HG02981 (cell line): ENCODE measurements around the gene GSG1.
"Not testable (repeated sequence)": the region's sequence is repeated elsewhere in the genome, so short reads cannot be mapped to it uniquely, and the experiment has no call there.

Experiments
- ATAC-seq: cut with Tn5 transposase; IDR thresholded peaks from one replicate; pipeline ENCODE4 v1.9.1; 2021; ENCODE audit warnings: mild to moderate bottlenecking, moderate library complexity; ENCODE audit not compliant: unreplicated experiment

GSG1 gene

DNA sequence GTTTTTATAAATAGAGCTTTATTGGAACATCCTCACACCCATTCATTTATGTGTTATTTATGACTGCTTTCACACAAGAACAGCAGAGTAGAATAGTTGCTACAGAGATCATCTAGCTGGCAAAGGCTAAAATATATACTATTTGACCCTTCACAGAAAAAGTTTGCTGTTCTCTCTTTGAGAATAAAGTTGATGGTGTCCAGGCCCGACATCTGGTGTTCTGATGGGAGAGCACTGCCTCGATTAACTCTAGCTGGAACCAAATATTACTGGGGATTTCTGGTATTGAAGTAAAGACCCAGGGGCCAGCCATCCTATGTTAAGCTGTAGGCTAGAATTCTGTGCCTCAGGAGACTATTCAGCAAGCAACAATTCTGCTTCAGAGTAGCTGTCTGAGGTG, 37.5 kb downstream of the GSG1 start:
- ATAC-seq: no peak

GRCh38 chr12:13062669-13063068, 40.8 kb downstream of the GSG1 start:
- no peak for ATAC-seq

DNA sequence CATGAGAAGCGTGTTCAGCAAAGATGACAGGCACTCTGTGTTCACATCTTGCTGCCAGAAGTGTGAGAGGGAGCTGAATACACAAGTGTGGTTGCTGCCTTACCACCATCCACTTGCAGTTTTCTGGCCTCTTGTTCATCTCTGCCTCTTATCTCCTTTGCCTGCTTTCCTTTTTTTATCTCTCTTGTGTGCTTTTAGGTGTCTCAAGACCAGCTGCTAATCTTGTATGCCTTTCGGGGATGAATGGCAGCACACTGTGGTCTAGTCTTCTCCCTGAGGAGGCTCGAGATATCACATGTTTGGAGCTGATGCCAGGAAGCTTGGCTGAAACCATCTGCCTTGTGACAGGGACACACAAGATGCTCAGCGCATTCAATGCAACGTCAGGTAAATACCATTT, 42.1 kb downstream of the GSG1 start:
- ATAC-seq: no peak

- no peak for ATAC-seq
Observed at GRCh38 chr12:13060581-13060980, 42.9 kb downstream of the GSG1 start.

DNA sequence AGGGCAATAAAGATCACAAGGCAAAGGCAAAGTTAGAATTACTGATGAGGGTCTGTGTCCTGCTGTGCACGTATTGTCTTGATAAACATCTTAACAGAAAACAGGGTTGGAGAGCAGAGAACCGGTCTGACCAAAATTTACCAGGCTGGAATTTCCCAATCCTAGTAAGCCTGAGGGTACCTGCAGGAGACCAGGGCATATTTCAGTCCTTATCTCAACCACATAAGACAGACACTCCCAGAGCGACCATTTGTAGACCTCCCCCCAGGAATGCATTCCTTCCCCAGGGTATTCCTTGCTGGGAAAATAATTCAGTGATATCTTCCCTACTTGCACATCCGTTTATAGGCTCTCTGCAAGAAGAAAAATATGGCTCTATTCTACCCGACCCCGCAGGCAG, 49.9 kb downstream of the GSG1 start:
- ATAC-seq: not testable (repeated sequence)

- ATAC-seq: no peak
Observed at GRCh38 chr12:13052421-13052820, 51.0 kb downstream of the GSG1 start.

DNA sequence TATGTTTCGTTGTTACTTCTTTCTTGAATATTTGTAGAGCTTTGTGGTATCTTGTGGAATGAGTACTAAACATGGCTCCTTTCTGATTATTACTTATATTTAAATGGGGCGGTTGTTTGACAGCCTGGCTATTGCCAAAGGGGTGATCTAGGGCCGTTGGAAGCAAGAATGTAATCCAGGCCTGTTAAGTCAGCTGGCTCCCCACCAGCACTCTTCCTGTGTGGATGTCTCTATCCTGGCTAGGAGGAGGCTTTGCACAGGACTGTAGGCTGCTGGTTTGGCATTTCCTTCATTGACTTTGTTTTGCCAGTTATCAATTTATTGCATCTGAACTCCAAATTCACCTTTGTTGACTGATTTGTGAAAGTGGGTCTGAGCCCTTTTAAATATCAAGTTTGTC, 53.7 kb downstream of the GSG1 start:
- no peak for ATAC-seq

DNA sequence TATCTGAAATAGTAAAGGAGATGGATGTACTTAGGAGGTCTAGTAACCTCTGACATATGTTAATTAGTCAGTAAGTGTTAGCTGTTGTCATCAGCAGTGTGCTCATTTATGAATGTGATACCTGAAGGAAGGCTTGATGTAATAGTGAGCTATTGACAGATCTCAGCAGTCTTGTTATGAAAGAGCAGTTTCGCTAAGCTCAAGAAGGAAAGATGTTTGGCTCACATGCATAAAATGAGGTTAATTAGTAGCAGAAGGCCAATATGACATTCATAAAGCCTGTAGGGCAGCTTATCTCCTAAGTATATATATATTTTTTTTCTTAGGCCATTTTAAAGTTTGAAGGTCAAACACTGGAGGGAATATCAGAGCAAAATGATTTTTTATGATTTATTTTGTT, 56.5 kb downstream of the GSG1 start:
- peak; percentile 63 for ATAC-seq

DNA sequence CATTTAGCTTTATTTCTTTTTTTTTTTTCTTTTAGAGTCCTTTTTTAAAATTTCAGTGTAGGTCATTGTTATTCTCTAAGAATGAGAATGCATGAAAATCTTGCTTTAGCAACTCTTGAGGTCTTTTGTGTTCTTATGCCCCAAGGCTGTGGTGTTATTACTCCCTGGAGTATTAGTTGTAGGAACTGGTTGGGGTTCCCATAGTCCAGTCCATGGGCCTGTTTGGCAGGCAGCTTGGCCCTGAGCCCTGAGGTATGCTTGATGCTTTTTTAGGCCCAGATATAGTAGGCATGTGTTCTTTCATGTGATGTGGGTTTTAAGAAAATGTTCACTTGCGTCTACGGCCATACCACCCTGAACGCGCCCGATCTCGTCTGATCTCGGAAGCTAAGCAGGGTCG, 57.7 kb downstream of the GSG1 start:
- no peak for ATAC-seq

DNA sequence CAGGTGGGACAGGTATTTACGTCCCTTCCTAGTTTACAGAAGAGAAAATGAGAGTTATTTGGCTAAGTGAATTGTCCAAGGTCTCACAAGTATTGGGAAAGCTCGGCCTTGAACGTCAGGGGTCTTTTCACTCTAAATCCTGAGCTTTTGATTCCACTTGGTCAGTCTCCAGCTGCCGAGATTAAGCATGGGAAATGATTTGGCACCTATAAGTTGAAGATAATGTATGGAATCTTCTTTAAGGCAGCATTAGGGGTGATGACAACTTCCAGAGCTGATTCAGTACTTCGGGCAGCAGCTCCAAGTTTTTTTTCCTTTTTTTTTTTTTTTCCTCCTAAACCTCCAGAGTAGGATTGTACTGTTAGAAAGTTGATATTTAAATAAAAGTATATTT, 58.6 kb downstream of the GSG1 start:
- ATAC-seq: no peak

DNA sequence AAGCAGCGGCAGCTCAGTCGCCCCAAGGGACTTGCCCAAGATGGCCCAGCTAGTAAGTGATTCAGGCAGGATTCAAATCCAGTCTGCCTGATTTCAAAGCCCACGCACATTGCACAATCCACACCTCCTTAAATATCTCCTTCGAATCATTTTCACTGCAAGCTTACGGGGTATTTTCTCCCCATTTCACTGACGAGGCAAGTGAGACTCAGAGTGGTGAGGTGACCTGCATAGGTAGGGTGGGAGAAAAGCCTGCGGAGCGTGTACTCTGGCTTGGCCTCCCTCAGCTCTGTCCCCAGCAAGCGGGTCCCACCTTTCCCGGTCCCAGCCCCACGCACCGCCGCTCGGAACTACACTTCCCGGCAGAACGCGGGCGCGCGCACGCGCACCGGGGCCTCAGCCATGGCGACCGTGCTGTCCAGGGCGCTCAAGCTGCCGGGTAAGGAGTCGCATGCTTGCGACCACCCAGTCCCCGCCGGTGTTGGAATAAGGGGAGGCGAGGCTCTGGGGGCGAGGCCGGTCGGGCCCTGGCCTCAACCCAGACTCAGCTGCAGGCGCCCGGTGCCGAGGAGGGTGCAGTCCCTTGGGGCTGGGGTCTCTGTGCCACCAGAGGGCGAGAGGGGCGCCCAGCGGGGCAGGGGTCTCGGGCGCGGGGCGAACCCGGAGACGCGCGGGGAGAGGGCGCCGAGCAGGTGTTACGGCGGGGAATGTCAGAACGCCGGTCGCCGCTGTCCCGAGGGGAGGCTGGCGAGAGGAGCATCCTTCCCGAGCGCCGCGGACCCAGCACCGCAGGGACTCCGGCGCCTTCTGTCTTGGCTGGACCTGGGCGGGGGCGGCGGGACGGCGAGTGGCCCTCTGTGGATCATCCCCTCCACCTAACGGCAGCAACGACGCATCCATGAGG, 59.2 kb downstream of the GSG1 start, which contains the start of gene FAM234B:
Gene FAM234B, plus strand, starts transcription at position 380 of the 904 bp plus-strand sequence. Its CDS starts 23 bp downstream, at position 403.
- ATAC-seq: peak; percentile 77

DNA sequence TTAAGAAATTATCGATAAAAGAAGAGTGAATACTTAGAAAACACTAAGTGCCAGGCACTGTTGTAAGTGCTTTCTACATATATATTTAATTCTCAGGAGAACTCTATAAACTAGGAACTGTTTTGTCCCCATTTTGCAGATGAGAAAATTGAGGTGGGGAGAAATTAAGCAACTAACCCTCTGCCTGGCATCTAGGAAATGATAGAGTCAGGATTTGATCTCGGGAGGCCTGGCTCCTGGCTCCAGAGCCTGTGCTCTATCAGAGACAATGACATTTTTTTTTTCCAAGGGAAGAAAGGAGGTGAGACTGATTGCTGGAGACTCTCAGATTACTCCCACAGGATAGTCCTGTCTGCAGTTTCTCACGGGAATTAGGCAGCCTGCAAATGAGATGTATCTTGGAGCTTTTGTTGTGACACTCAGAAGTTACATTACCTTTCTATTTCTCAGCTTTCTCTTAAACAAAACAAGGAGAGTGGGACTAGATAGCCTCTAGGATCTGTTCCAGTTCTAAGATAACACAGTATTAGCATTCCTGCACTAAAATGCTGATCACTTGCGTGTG, 60.7 kb downstream of the GSG1 start:
- no peak for ATAC-seq

GRCh38 chr12:13041224-13041623, 62.2 kb downstream of the GSG1 start:
- ATAC-seq: no peak

DNA sequence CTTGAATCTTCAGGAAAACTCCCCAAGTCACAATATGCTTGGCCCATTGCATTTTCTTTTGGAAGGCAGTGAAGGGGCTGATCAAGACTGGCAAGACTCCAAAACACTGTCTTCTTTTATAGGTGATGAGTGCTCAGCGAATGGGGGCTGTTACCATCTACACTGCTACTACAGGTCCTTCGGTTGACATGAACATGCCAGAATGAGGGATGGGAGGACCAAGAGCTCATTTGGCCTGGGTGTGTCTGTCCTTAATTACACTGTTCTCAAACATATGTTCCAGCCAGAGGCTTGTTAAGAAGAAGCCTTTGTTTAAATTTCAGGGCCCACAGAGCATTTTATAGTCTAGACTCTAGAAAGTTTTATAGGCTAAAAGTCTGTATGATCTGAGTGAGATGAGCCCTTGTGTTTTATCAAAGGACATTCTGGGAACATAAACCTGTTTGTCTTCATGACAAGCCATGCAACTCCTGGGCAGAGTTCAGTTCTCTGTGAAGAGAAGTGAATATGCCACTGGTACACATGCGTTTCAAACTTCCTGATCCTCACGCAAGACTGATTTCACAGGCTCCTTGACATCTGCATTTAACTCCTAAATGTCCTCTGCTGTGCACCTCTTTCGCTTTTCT, 64.0 kb downstream of the GSG1 start:
- ATAC-seq: no peak

DNA sequence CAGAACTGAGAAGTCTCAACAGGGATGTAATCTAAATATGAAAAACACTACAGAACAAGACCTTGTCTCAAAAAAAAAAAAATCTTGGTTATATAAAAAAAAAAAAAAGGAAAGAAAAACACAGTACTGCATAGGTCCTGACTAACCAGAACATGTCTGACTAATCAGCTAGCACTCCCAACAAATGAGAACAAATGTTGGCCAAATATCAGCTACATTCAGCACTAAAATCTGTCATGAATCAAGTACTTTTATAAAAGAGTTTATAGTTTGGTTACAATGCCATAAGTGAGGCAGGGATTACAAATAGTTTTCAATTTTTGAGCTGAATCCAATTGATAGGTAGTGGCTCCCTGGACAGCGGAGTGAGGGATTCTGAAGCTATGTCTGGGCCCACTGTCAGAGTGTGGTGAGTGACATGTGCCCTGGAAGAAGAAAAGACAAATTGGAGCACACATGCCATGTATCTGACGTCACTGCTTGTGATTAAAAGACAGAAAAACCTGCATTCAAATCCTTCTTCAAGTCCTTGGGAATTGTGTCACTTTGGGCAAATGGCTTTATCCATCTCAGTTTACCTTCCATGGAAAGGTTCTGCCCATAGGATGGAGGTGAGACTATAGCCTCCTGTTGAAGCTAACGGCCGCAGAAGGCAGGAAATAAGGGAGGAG, 64.8 kb downstream of the GSG1 start:
- ATAC-seq: no peak

DNA sequence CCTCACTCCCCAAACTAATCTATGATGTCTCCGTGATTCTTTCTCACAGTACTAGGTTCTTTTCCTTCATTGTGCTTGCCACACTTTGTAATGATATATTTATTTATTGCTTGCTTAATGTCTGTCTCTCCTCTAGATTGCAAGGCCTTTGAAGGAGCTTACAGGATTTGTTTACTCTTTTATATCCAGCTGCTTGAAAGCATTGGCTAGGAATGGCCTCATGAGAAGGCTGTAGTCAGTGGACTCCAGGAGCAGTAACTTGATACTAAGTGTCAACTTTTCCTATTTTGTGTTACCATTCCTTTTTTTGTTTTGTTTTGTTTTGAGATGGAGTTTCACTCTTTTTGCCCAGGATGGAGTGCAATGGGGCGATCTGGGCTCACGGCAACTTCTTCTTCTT, 66.6 kb downstream of the GSG1 start:
- ATAC-seq: no peak

DNA sequence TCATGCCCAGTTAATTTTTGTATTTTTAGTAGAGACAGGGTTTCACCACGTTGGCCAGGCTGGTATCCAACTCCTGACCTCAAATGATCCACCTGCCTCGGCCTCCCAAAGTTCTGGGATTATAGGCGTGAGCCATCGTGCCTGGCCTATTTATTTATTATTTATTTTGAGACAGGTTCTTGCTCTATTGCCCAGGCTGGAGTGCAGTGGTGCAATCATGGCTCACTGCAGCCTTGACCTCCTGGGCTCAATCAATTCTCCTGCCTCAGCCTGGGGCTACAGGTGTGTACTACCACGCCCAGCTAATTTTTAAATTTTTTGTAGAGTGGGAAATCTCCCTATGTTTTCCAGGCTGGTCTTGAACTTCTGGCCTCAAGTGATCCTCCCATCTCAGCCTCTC, 68.1 kb downstream of the GSG1 start:
- not testable (repeated sequence) for ATAC-seq
